Mesothelial cell of epicardium (in vitro differentiated cells): ENCODE results near the gene CEPT1. TPM values are rescaled to one million over a fixed set of nuclear protein-coding genes. Genes with fewer than 3 reads are reported as not detected.
"Not testable (repeated sequence)": the region's sequence is repeated elsewhere in the genome, so short reads cannot be mapped to it uniquely, and the experiment has no call there.

Experiments
- DNase-seq, 2 experiments: peaks; one replicate each; pipeline ENCODE4 v3.0.0; 2021; ENCODE audit warnings: low spot score in 2 of 2; ENCODE audit not compliant: unreplicated experiment in 2 of 2
- H3K27ac Mint-ChIP-seq: 2 replicates; pipeline ENCODE4 v1.8.0; 2021; ENCODE audit warnings: mixed read lengths
- H3K27me3 Mint-ChIP-seq: 2 replicates; pipeline ENCODE4 v1.8.0; 2021; ENCODE audit warnings: low read depth, mixed read lengths
- H3K36me3 Mint-ChIP-seq: 2 replicates; pipeline ENCODE4 v1.8.0; 2021; ENCODE audit warnings: mixed read lengths
- H3K4me1 Mint-ChIP-seq: 2 replicates; pipeline ENCODE4 v1.8.0; 2021; ENCODE audit warnings: mixed read lengths
- H3K4me3 Mint-ChIP-seq: 2 replicates; pipeline ENCODE4 v1.8.0; 2021; ENCODE audit warnings: mild to moderate bottlenecking, moderate library complexity, mixed read lengths
- H3K9me3 Mint-ChIP-seq: 2 replicates; pipeline ENCODE4 v1.8.0; 2021; ENCODE audit warnings: mixed read lengths
- total RNA-seq: library from RNA; stranded (reverse); gene quantifications from 3 replicates; pipeline ENCODE4 v1.2.1, GENCODE V29; 2021
- TF ChIP-seq, protein P1 (sequence below): fragments of 200-600 bp; sonication (generic); IDR thresholded peaks from one replicate; pipeline ENCODE4 v1.5.0; 2021; ENCODE audit warnings: antibody characterized with exemption; ENCODE audit not compliant: unreplicated experiment

CEPT1 gene
- total RNA-seq, 1 donor from 2014 or later = 38.9 TPM

DNA sequence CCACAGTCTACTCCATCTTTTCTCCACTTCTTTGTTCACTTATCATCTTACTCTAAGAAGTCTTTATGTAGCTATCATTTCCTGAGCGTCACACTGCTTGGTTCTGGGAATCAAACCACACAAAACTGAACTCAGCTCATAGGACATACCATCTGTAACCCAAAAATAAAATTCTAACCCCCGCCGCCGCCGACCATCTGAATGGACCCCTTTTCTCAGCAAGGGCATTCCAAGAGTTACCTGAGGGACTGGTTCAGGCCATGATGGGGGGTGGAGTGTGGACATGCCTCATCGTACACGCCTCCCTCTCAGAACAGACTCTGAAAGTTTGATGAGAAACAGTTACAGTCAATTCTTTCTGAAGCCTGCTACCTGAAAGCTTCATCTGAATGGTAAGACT, 74.9 kb downstream of the CEPT1 start:
- Mint-ChIP-seq H3K4me3 (no peak overlapping the region), H3K27ac (peak overlapping the region; percentile 44), H3K36me3 (no peaks in the 10 kb centered on the region), H3K4me1 (peaks cover 19% of the 10 kb centered on the region), H3K9me3 (peaks cover 5% of the 10 kb centered on the region), H3K27me3 (no peaks in the 10 kb centered on the region)
- TF ChIP-seq, protein P1, sequence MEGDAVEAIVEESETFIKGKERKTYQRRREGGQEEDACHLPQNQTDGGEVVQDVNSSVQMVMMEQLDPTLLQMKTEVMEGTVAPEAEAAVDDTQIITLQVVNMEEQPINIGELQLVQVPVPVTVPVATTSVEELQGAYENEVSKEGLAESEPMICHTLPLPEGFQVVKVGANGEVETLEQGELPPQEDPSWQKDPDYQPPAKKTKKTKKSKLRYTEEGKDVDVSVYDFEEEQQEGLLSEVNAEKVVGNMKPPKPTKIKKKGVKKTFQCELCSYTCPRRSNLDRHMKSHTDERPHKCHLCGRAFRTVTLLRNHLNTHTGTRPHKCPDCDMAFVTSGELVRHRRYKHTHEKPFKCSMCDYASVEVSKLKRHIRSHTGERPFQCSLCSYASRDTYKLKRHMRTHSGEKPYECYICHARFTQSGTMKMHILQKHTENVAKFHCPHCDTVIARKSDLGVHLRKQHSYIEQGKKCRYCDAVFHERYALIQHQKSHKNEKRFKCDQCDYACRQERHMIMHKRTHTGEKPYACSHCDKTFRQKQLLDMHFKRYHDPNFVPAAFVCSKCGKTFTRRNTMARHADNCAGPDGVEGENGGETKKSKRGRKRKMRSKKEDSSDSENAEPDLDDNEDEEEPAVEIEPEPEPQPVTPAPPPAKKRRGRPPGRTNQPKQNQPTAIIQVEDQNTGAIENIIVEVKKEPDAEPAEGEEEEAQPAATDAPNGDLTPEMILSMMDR = no peak
- no peak for DNase-seq

- peak overlapping the region; percentile 44 for H3K27ac Mint-ChIP-seq
- H3K4me1 Mint-ChIP-seq = peaks cover 19% of the 10 kb centered on the region
- H3K4me3 Mint-ChIP-seq, H3K27me3 Mint-ChIP-seq, H3K36me3 Mint-ChIP-seq, H3K9me3 Mint-ChIP-seq, DNase-seq: not testable (repeated sequence)
Observed at GRCh38 chr1:111215285-111215684, 75.3 kb downstream of the CEPT1 start.

DNA sequence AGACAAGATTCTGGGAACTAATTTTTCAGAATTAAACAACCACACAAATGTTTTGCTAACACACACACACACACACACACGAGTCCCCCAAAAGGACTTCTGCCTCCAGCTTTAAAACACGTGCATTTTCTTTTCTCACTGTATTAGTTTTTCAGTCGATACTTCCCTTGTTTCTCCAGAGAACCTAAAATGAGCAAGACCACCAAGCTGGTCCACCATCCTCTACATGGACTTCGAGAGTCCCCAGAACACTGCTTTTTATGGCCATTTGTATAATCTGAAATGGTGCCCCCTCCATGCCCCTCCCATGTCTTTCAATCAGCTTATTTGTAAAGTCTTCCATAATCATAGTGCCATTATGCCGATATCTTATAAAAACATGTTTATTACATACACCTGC, 76.7 kb downstream of the CEPT1 start:
- DNase-seq = no peak
- peaks cover 5% of the 10 kb centered on the region for H3K9me3 Mint-ChIP-seq
- TF ChIP-seq, protein P1 = no peak
- no peak overlapping the region for H3K4me3 Mint-ChIP-seq
- no peak overlapping the region for H3K27ac Mint-ChIP-seq
- H3K36me3 Mint-ChIP-seq = no peaks in the 10 kb centered on the region
- H3K27me3 Mint-ChIP-seq = no peaks in the 10 kb centered on the region
- H3K4me1 Mint-ChIP-seq = peaks cover 23% of the 10 kb centered on the region

GRCh38 chr1:111217183-111217910, 77.3 kb downstream of the CEPT1 start:
- Mint-ChIP-seq H3K9me3 (peaks cover 5% of the 10 kb centered on the region), H3K4me3 (no peak overlapping the region), H3K36me3 (no peaks in the 10 kb centered on the region), H3K27ac (no peak overlapping the region), H3K27me3 (no peaks in the 10 kb centered on the region), H3K4me1 (peaks cover 28% of the 10 kb centered on the region)
- no peak for DNase-seq
- TF ChIP-seq, protein P1 = no peak

DNA sequence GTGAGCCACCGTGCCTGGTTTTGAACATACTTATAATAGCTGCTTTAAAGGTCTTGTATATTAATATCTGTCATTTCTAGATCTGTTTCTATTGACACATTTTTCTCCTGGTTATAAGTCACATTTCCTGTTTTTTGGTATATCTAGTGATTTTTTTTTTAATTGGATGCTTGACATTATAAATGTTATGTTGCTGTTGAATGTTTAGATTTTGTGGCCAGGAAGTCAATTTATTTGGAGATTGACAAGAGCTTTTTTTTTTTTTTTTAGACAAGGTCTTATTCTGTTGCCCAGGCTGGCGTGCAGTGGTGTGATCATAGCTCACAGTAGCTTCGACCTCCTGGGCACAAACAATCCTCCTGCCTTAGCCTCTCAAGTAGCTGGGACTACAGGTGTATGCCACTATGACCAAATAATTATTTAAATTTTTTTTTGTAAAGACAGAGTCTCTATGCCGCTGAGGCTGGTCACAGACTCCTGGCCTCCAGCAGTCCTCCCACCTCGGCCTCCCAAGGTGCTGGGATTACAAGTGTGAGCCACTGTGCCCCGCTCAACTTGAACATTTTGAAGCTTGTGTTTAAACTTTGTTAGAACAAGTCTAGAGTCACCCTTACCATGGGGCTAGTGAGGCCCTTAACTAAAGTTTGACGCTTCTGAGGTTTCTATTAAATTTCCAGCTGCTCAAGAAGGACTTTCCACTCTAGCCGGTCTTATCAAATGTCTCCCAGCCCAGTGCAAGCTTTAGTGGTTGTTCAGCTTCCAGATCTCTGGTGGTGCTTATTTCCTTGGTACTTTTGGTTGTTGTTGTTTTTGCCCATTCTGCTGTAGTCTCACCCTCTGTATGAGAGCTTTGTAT, 78.9 kb downstream of the CEPT1 start:
- no peak for DNase-seq
- no peaks in the 10 kb centered on the region for H3K36me3 Mint-ChIP-seq
- TF ChIP-seq, protein P1 = no peak
- H3K9me3 Mint-ChIP-seq = peaks cover 5% of the 10 kb centered on the region
- no peak overlapping the region for H3K27ac Mint-ChIP-seq
- H3K27me3 Mint-ChIP-seq = no peaks in the 10 kb centered on the region
- peaks cover 31% of the 10 kb centered on the region for H3K4me1 Mint-ChIP-seq
- H3K4me3 Mint-ChIP-seq = no peak overlapping the region
